Panc1 (cell line): ENCODE data around the gene NIPBL. TPM values are rescaled to one million over a fixed set of nuclear protein-coding genes. Genes with fewer than 3 reads are reported as not detected.

Source experiments
- ATAC-seq: fragments of 200-7000 bp; cut with Tn5 transposase; 2 replicates; pipeline ENCODE4 v1.9.1; 2020; ENCODE audit warnings: mild to moderate bottlenecking, moderate library complexity
- BruUV-seq: library from RNA; stranded (reverse); fragments of 400-500 nt; replicated peaks from 2 replicates; lab custom pipeline; 2021; lab: Mats Ljungman, UMichigan
- CTCF ChIA-PET: fragments of 300-600 bp; sonication (Branson Sonifier 250); formaldehyde crosslinking; loops from one replicate; lab custom pipeline; 2022; ENCODE audit warnings: antibody characterized with exemption; lab: Charles Lee
- POLR2A ChIA-PET: fragments of 300-600 bp; sonication (Branson Sonifier 250); formaldehyde crosslinking; loops from one replicate; lab custom pipeline; 2022; ENCODE audit warnings: antibody characterized with exemption; lab: Charles Lee
- DNase-seq: peaks from one replicate; pipeline ENCODE4 v3.0.0-alpha.2; 2010; ENCODE audit warnings: low read depth, low spot score
- H3K27ac ChIP-seq: 2 replicates; pipeline ENCODE4 v1.5.1; 2011; ENCODE audit warnings: mild to moderate bottlenecking, low read length, inconsistent platforms
- H3K27me3 ChIP-seq: fragments of 200-500 bp; sonication (Bioruptor generic); 2 replicates; pipeline ENCODE4 v1.6.0; 2014; ENCODE audit warnings: low read length, inconsistent platforms; ENCODE audit not compliant: control insufficient read depth, insufficient read depth
- H3K36me3 ChIP-seq: fragments of 200-500 bp; sonication (Bioruptor generic); 2 replicates; pipeline ENCODE4 v1.5.1; 2014; ENCODE audit warnings: inconsistent platforms, mild to moderate bottlenecking, low read length, moderate library complexity; ENCODE audit not compliant: control insufficient read depth, insufficient read depth
- H3K4me1 ChIP-seq: 2 replicates; pipeline ENCODE4 v1.5.1; 2011; ENCODE audit warnings: inconsistent platforms, mild to moderate bottlenecking, low read length, moderate library complexity; ENCODE audit not compliant: control insufficient read depth, insufficient read depth
- H3K4me3 ChIP-seq, 2 experiments: 2 replicates each; pipeline ENCODE4 v1.5.1; 2011 to 2012; ENCODE audit warnings: low read depth in 2 of 2, low read length in 2 of 2, mild to moderate bottlenecking in 2 of 2, inconsistent platforms in 1 of 2, moderate library complexity in 1 of 2
- H3K9me3 ChIP-seq: fragments of 200-500 bp; sonication (Bioruptor generic); 2 replicates; pipeline ENCODE4 v1.5.1; 2014; ENCODE audit warnings: low read depth, mild to moderate bottlenecking, inconsistent platforms, low read length, moderate library complexity; ENCODE audit not compliant: control insufficient read depth, insufficient read depth
- POLR2AphosphoS5 ChIP-seq: IDR thresholded peaks from 2 replicates; pipeline ENCODE4 v1.6.1; 2012; ENCODE audit warnings: mild to moderate bottlenecking, low read depth, low read length, moderate library complexity
- SIN3A ChIP-seq: IDR thresholded peaks from 2 replicates; pipeline ENCODE4 v1.6.1; 2012; ENCODE audit warnings: low read depth, mild to moderate bottlenecking, low read length, moderate library complexity, borderline replicate concordance; ENCODE audit not compliant: insufficient read depth
- TCF7L2 ChIP-seq: IDR thresholded peaks from 2 replicates; pipeline ENCODE4 v1.6.1; 2011; ENCODE audit warnings: mild to moderate bottlenecking, low read depth, low read length, inconsistent platforms
- in situ Hi-C: cut with HindIII; loops from 2 replicates; pipeline ENCODE4 v1.10.0; 2016; ENCODE audit warnings: low sequenced_read_pairs, low pct_unique_long_range_greater_than_20kb
- intact Hi-C: fragments of 100-400 bp; cut with micrococcal nuclease; formaldehyde crosslinking; loops from one replicate; pipeline ENCODE4 v1.10.0; 2022; ENCODE audit not compliant: unreplicated experiment
- total RNA-seq: library from RNA; stranded (reverse); gene quantifications from one replicate; pipeline ENCODE4 v1.2.1, GENCODE V29; 2021; ENCODE audit not compliant: unreplicated experiment
- TF ChIP-seq, protein P1 (sequence below), 2 experiments: IDR thresholded peaks; 2 replicates each; pipeline ENCODE4 v1.6.1; 2011 to 2012; ENCODE audit warnings: low read depth in 2 of 2, control low read depth in 1 of 2, low read length in 1 of 2, mild to moderate bottlenecking in 1 of 2, moderate library complexity in 1 of 2; ENCODE audit not compliant: insufficient read depth in 1 of 2
- TF ChIP-seq, protein P2 (sequence below): fragments of 450-650 bp; IDR thresholded peaks from 2 replicates; pipeline ENCODE4 v1.5.1; 2017; ENCODE audit warnings: mild to moderate bottlenecking

NIPBL gene
- total RNA-seq, 1 experiment from 2014 or later: 41.6 TPM

GRCh38 chr5:36876965-36877666 lies 547 bp downstream of the NIPBL start:
- intact Hi-C loops: loop anchor here (5.0 to 10.0 kb wide), 2 partner anchors 70 to 118 kb away; no protein-coding TSS in a partner anchor
- ChIA-PET POLR2A (interaction anchor here (0.6 to 0.7 kb wide), 2 partner anchors 11 to 65 kb away, joined by 3 to 5 read pairs; no protein-coding TSS in a partner anchor), CTCF (no interaction called here)
- DNase-seq (no peak), ATAC-seq (peak; percentile 64)
- Histone ChIP-seq H3K36me3 (peaks cover 3% of the 10 kb centered on the region; the same call in 1 of the 2 replicates), H3K27ac (peak overlapping the region; percentile 95), H3K27me3 (no peaks in the 10 kb centered on the region), H3K4me1 (peaks cover 38% of the 10 kb centered on the region), H3K4me3 (peak overlapping the region; percentile 92 to 96), H3K9me3 (no peaks in the 10 kb centered on the region)
- BruUV-seq: no TSS peak
- TF ChIP-seq, protein P1, sequence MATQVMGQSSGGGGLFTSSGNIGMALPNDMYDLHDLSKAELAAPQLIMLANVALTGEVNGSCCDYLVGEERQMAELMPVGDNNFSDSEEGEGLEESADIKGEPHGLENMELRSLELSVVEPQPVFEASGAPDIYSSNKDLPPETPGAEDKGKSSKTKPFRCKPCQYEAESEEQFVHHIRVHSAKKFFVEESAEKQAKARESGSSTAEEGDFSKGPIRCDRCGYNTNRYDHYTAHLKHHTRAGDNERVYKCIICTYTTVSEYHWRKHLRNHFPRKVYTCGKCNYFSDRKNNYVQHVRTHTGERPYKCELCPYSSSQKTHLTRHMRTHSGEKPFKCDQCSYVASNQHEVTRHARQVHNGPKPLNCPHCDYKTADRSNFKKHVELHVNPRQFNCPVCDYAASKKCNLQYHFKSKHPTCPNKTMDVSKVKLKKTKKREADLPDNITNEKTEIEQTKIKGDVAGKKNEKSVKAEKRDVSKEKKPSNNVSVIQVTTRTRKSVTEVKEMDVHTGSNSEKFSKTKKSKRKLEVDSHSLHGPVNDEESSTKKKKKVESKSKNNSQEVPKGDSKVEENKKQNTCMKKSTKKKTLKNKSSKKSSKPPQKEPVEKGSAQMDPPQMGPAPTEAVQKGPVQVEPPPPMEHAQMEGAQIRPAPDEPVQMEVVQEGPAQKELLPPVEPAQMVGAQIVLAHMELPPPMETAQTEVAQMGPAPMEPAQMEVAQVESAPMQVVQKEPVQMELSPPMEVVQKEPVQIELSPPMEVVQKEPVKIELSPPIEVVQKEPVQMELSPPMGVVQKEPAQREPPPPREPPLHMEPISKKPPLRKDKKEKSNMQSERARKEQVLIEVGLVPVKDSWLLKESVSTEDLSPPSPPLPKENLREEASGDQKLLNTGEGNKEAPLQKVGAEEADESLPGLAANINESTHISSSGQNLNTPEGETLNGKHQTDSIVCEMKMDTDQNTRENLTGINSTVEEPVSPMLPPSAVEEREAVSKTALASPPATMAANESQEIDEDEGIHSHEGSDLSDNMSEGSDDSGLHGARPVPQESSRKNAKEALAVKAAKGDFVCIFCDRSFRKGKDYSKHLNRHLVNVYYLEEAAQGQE (IDR thresholded peaks at IDR 0.05; ENCODE audit: insufficient read depth in 1 of 2, low read depth in 2 of 2, low read length in 1 of 2): no peak
- TF ChIP-seq, protein P2, sequence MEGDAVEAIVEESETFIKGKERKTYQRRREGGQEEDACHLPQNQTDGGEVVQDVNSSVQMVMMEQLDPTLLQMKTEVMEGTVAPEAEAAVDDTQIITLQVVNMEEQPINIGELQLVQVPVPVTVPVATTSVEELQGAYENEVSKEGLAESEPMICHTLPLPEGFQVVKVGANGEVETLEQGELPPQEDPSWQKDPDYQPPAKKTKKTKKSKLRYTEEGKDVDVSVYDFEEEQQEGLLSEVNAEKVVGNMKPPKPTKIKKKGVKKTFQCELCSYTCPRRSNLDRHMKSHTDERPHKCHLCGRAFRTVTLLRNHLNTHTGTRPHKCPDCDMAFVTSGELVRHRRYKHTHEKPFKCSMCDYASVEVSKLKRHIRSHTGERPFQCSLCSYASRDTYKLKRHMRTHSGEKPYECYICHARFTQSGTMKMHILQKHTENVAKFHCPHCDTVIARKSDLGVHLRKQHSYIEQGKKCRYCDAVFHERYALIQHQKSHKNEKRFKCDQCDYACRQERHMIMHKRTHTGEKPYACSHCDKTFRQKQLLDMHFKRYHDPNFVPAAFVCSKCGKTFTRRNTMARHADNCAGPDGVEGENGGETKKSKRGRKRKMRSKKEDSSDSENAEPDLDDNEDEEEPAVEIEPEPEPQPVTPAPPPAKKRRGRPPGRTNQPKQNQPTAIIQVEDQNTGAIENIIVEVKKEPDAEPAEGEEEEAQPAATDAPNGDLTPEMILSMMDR: no peak
- TF ChIP-seq POLR2AphosphoS5 (no peak), SIN3A (no peak), TCF7L2 (0 out of 2 replicates have a peak, but pooled peaks have one; percentile 31)
- in situ Hi-C loops: no loop called here

- ChIA-PET POLR2A (interaction anchor here (0.7 kb wide), 1 partner anchor 12 kb away, joined by 3 read pairs; no protein-coding TSS in a partner anchor), CTCF (no interaction called here)
- TF ChIP-seq SIN3A: no peak
- Histone ChIP-seq H3K9me3 (no peaks in the 10 kb centered on the region), H3K27me3 (no peaks in the 10 kb centered on the region), H3K36me3 (peaks cover 3% of the 10 kb centered on the region; the same call in 1 of the 2 replicates), H3K4me3 (peak overlapping the region; percentile 92 to 96), H3K4me1 (peaks cover 39% of the 10 kb centered on the region), H3K27ac (peak overlapping the region; percentile 95)
- ATAC-seq (no peak), DNase-seq (no peak)
- BruUV-seq: TSS peak; percentile 70
- intact Hi-C loops: loop anchor here (5.0 to 10.0 kb wide), 2 partner anchors 69 to 117 kb away; no protein-coding TSS in a partner anchor
- in situ Hi-C loops: no loop called here
These were observed 1.3 kb downstream of the NIPBL start for GRCh38 chr5:36877667-36878391.
